GM18526 (cell line): ENCODE results near the gene GIPC1.

Source experiments
- POLR2A ChIP-seq: IDR thresholded peaks from 3 replicates; pipeline ENCODE4 v1.6.1; 2011; ENCODE audit not compliant: insufficient read length; ENCODE audit errors: extremely low read depth

Gene GIPC1

DNA sequence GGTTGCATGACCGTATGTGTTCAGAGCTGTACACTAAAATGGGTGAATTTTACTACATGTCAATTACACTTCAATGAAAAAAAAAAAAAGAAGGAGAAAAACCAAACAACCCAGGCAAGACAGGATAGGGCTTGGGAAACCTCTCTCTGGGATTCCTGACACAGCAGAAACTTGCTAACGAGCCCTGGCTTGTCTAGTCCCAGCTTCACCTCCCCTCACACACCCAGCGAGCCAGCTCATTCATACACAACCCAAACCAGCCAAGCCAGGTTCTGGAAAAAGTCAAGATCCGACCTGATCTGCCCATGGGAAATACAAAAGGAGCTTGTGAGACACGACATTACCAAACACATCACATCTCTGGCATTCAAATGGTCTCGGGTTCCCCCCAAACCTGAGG is 29.8 kb upstream of the GIPC1 start:
- no peak for TF ChIP-seq POLR2A

DNA sequence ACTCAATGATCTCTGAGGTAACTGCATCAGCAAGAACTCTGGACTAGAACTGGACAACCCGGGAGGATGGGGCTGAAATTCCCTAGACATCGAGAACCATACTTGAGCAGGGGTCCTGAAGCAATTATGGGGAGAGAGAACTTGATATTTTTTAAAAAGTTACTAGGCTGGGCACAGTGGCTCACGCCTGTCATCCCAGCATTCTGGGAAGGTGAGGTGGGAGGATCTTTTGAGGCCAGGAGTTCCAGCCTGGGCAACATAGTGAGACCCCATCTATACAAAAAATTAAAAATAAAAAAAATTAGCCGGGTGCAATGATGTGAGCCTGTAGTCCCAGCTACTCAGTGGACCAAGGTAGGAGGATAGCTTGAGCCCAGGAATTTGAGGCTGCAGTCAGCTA is 24.6 kb upstream of the GIPC1 start:
- no peak for TF ChIP-seq POLR2A

DNA sequence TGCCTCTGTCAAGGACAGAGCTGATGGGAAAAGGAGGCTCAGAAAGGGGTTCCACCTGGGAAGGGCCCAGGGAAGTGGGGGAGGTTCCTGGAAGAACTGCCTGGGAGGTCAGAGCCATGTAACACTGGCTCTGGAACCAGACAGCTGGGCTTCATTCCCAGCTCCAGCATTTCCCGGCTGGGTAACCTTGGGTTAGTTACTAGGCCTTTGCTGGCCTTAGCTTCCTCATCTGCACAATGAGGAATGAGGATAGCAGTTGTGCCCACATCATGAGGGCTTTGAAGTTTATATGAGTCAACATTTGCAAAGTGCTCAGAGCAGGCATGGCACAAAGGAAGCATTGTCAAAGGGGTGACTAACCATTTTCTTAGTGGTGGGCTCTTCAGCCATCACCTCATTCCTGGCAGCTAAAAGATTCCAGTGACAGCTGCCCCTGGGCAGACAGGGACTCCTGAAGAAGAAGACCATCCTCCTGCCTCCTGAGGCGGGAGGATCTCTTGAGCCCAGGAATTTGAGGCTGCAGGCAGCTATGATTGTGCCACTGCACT is 24.0 kb upstream of the GIPC1 start:
- no peak for TF ChIP-seq POLR2A

DNA sequence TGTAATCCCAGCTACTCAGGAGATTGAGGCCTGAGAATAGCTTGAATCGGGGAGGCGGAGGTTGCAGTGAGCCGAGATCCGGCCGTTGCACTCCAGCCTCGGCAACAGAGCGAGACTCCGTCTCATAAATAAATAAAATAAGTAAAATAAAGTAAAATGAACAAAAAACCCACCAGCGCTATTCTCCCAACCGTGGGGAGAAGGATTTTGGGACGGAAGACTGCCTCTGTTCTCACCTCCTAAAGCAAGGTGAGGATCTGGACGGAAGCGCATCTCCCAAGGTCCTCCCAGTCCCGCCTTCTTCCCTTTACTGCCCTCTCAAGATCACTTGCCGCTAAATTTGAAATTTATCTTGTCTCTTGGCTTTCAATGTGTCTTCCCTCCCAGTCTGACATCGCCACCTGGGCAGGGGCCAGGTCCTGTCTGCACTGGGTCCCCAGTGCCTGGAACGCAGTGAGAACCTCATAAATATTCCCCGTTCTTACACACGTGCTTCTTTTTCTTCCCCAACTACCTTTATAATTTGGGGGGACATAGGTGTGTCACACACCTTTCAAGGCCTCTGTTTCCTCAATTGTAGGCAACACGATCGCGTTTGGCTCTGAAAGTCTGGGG is 23.4 kb upstream of the GIPC1 start:
- TF ChIP-seq POLR2A, result no peak

DNA sequence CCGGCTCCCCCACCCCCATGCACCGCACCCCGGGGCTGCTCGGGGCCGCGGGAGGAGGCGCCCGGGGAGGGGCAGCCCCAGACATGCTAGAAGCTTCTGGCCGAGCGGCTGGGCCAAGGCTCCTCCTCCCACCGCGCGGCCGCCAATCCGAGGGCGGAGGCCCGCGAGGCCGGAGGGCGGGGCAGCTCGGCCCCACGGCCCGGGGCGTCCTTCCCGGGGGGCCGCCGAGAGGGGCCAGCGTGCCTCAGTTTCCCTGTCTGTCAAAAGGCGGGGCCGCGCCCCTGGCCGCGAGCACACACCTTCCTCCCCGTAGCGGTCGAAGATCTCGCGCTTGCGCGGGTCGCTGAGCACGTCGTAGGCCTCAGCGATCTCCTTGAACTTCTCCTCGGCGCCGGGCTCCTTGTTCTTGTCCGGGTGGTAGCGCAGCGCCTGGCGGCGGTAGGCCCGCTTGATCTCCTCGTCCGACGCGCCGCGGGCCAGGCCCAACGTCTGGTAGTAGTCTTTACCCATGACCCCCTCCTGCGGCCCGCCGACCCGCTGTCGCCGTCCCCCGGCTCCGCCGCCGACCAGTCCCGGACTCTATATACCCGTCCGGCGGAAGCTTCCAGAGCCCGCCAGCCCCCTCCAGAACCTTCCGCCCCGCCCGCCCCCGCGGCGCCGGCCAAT is 22.0 kb upstream of the GIPC1 start, which contains the start of gene DNAJB1:
DNAJB1 (minus strand) TSS at position 558 of the 666 bp plus-strand sequence; CDS start at position 510, 48 bp downstream.
- peak; percentile 95 for TF ChIP-seq POLR2A

DNA sequence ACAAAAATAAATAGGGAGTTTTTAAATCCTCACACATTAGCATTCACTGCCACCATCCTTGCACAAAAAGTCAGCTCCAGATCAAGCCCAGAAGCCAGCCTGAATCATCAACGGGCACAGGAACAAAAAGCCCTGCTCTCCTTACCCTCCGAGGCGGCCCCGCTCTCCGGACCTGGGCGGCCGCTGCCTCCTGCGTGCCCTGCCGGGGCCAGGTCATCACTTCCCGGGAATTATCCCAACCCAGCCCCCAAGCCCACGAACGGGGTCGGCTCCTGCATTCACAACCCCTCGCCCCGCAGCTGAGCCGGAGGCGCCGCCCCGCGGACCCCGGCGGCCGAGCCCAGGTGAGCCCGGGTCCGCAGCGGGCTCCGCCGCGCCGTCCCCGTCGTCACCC is 21.5 kb upstream of the GIPC1 start:
- TF ChIP-seq POLR2A, result no peak

DNA sequence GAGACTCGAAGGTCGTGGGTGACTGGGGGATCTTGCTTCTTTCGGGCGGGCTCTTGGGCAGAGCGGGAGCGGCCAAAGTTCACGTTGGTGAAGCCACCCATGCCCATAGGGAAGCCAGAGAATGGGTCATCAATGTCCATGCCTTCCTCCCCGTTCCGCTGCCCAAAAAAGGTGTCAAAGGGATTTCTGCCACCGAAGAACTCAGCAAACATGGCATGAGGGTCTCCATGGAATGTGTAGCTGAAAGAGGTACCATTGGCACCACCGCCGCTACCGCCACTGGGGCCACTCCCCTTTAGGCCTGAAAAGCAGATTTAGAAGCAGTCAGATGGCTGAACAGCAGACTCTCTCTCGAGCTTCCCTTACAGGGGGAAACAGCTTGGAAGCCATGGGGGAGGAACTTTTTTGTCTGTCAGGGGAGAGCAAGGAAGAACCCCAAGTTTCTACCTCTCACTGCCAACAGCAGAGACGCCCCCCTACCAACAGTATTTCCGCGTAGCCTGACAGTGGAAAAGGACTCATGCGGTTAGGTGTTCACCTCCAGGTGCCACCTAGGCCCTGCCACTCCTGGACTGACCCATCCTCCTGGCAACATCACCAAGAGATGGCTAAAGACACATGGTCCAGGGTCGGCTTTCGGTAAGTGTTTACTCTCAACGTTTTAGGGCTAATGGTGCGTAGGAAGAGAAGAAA is 21.0 kb upstream of the GIPC1 start:
- TF ChIP-seq POLR2A, result no peak

DNA sequence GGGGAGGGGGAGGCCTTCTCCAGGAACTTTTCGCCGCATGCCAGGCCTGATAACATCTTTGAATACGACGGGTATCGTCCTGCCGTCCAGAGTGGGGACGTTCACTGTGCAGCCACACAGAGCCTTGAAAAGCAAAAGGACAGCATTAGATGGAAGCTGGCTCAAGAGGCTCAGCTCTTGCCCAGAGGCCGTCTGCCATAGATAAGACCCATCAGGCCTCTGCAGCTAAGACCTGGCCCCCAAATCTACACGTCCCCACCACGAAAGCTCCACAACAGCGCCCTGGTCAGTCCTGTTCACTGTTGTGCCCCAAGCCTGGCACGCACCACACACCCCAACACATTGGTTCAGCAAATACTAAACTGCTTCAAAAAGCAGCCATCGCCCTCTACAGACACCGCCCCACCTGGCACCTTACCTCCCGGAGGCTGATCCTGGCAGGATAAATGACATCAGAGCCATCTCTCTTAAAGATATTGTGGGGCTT is 20.2 kb upstream of the GIPC1 start:
- TF ChIP-seq POLR2A, result no peak

DNA sequence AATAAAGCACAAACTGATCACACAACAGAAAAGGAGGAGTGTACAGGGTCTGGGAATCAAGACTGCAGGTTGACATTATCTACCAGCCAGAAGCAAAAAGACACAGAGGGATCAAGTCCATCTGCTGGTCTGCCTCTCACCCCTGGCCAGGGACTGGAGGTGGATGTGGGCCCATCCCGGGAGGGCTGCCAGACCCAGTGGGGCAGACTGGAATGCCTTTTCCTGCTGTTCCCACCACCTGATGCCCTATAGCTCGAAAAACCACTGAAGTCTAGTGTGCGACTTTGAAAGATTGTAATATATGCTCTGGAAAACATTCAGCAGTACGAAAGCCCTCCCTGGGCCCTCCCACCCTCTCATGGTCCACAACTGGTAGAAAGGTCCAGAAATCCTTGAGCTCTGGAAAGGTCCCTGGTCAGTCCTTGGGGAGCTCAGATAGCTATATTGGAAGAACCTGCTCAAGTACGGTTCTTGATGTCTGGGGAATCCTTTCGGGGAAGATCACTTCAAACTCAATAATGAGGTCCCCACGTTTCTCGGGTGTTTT is 19.6 kb upstream of the GIPC1 start:
- TF ChIP-seq POLR2A, result no peak

DNA sequence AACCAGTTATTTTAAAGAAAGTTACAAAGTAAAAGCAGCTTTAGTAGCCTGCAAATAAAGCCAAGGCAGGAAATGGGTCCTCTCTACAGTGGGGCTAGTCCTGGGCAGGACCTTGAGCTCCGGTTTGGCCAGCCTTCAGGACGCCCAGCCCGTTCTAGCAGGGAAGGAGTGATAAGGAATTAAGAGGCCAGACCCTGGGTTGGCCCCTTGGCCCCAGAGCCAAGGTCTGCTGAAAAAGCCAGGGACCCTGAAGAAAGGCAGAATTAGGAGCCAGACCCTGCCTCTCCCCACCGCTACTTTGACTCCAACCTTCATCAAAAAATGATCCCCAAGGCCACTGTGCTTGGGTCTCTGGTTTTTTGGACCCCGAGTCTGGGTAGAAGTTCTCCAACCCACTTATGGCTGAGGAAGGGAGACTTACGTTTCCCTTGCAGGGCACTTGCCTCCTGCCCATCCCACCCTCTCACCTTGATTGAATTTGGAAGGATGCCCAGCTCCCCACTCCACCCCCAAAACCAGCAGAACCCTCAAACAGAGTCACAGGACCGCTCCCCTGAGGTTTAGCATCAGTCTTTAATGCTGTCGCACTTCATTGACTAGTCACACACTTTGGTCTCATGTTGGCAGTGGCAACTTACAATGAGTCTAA is 18.4 kb upstream of the GIPC1 start:
- TF ChIP-seq POLR2A, result no peak

DNA sequence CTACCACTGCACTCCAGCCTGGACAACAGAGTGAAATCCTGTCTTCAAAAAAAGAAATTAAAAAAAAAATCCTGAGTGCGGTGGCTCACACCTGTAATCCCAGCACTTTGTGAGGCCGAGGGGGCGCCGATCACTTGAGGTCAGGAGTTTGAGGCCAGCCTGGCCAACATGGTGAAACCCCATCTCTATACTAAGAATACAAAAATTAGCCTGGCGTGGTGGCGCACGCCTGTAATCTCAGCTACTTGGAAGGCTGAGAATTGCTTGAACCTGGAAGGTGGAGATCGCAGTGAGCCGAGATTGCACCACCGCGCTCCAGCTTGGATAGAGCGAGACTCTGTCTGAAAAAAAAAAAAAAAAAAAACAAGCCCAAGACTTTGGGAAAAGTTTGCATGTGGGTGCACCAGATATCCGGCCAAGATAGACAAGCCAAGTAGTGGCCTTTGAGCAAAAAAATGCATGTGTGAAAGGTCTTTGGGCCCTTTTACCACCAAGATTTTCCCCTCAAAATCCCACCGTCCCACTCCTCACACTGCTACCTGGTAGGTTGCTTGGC is 16.6 kb upstream of the GIPC1 start:
- no peak for TF ChIP-seq POLR2A

DNA sequence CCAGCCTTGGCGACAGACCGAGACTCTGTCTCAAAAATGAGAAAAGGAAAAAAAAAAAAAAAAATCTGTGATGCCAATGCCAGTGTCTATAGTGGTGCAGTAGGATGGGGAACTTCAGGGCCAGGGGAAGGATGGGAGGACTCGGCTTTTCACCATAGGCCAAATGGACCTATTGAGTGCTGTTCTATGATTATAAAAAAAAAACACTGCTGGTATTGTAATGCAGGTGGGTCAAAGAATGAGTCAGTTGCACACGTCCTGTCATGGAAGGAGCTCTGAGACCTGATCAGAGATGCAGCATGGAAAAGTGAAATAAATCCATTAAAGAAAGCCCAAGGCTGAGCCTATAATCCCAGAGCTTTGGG is 15.3 kb upstream of the GIPC1 start:
- TF ChIP-seq POLR2A, result no peak

DNA sequence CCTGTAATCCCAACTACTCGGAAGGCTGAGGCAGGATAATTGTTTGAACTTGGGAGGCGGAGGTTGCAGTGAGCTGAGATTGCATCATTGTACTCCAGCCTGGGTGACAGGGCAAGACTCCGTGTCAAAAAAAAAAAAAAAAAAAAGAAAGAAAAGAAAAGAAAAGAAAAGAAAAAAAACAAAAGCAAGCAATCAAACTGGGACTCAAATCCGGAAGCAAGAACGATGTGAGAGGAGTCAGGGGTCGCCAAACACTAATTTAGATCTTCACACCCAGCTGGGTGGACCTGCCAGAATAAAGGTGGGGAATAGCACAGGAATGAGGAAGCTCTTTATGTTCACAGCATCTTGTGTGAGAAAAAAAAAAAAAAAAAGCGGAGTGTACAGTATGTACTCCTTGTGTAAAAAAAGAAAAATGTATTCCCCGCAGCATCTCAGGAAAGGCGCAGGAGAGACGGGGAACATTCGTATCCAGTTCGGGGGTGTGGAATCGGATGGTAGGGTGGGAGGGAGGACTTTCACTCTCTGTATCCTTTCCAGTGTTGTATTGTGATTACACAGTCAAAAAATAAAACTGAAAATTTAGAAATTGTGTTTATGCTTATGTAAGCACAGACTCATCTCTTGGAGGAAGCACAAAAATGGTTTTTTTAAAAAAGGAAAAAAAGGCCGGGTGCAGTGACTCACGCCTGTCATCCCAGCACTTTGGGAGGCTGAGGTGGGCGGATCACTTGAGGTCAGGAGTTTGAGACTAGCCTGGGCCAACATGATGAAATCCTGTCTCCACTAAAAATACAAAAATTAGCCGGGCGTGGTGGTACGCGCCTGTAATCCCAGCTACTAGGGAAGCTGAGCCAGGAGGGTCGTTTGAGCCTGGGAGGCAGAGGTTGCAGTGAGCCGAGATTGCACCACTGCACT is 14.6 kb upstream of the GIPC1 start:
- TF ChIP-seq POLR2A, result no peak
